ENCODE data around the gene ZNF500.
A peak's percentile ranks its signal among the peaks of the same experiment; 100 is the strongest.

Gene ZNF500

DNA sequence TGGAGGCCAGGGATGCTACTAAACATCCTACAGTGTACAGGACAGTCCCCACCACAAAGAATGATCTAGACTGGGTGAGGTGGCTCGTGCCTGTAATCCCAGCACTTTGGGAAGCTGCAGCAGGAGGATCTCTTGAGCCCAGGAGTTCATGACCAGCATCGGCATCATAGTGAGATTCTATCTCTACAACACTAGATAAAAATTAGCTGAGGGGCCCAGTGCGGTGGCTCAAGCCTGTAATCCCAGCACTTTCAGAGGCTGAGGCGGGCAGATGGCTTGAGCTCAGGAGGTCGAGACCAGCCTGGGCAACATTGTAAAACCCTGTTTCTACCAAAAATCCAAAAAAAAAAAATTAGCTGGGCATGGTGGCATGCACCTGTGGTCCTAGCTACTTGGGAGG is 5.4 kb upstream of the ZNF500 start:
- DNase-seq (ENCODE audit: low read depth) = no peak

GRCh38 chr16:4771646-4772045 is 4.7 kb upstream of the ZNF500 start:
- DNase-seq (ENCODE audit: low read depth) = no peak

GRCh38 chr16:4769306-4769638 is 2.3 kb upstream of the ZNF500 start:
- no peak for DNase-seq (ENCODE audit: low read depth)

DNA sequence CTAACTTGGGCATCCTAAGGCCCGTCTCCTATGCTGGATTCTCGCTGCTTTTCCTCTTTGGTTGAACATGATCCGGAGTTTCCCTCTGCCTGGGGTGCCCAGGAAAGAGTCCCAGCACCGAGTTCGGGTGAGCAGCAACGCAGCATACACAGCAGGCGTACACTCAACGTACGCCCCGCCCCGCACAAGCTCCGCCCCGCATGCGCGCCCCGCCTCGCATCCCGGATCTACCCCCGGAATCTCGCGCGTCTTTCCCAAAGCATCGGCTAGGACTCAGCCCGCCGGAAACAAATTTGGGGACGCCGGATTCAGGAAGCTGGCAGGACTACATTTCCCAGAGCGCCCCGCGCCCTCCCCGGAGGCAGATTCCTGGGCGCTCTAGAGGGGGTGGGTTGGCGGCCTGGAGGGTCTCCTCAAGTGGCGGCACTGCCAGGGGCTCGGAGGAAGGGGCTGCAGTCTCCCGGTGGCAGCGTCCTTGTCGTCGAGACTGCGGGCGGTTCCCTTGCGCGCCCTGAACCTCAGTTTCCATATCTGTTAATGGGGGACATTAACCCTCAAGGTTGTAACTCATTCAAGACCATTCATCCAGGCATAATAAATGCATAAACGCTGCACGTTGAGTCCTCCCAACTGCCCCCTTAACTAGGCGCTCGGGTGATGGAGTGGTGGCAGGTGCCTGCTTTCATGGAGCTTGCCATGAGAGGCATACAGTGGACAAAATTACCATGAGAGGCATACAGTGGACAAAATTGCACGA is 1.8 kb upstream of the ZNF500 start:
- peak; percentile 63 for DNase-seq (ENCODE audit: low read depth)

GRCh38 chr16:4767872-4768548 is 1.0 kb upstream of the ZNF500 start:
- no peak for DNase-seq (ENCODE audit: low read depth)

DNA sequence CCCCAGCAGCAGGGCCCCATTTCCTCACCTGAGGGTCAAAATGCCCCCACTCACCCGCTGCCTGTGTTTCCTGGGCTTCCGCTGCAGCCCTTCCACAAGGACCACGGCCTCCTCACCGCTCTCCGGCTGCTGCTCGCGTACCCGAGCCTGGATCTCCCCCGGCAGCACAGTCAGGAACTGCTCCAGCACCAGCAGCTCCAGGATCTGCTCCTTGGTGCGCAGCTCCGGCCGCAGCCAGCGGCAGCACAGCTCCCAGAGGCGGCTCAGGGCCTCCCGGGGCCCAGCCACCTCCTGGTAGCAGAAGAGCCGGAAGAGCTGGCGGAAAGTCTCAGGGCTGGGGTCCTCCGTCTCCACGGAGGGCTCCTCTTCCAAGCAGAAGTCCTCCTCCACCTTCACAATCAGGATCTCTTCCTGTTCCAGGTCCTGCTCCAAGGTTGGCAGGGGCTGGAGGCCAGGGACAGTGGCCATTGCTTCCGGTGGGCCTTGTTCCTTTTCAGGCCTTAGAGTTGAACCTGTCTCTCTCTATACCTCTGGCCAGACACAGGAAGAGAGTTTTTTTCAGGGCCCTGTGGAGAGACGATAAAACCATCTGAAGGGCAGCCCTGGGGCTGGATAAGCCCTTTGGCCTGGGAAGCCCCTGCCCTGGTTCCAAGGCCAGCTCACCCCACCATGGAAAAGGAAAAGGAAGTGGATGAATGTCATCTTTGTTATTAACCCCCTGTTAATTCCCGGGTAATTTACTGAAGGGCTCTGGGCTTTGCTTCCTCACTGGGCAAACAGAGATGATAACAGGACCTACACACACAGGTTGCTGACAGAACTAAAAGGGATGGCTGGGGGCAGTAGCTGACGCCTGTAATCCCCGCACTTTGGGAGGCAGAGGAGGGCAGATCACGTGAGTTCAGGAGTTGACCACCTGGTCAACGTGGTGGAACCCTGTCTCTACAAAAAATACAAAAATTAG is 1.2 kb downstream of the ZNF500 start:
- no peak for DNase-seq (ENCODE audit: low read depth)

DNA sequence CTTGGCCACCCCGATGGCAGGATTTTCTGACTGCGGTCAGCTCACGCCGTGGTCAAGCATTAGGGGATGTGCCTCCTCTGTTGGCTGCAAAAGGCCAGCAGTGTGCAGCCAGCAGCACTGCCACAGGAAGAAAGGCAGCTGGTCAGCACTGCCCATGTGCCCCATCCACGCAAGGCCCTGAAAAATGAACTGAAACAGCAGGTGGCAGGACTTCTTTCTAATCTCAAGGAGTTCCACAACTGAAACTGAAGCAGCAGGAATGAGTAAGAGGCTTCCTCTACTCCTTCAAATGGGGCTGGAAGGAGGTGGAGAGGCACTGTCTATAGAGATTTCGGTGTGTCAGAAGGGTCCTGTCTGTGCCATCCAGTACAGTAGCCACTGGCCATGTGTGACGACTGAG is 3.2 kb downstream of the ZNF500 start:
- no peak for DNase-seq (ENCODE audit: low read depth)

GRCh38 chr16:4762205-4762604 is 4.8 kb downstream of the ZNF500 start:
- no peak for DNase-seq (ENCODE audit: low read depth)

DNA sequence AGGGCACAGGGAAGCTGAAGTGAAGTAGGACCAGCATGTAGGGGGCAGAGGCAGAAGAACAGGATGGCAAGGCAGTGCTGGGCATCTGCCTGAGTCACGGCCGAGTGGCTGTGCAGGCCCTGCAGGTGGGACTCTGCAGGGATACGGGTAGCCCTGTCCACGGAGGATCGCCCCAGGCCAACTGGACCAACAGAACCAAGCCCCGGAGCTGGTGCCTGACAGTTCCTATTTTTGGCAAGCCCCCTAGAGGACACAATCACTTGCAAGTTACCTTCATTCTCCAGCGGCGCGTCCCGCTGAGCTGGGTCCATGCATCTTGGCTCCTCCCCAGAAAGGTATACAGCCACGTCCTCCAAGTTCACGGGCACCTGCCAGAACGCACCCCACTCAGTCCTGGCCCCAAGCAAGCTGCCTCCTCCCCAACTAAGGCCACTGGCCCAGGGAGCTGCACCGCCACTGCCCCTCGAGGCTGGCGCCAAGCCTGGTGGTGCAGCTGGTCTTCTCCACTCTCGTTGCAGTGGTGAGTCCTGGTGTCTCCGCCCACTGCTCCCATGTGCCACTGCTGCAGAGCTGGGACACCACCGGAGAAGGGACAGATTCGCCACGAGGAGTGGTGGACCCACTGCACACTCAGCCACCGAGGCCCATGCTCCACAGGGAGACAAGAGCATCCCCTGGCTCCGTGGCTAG is 6.6 kb downstream of the ZNF500 start:
- no peak for DNase-seq (ENCODE audit: low read depth)

DNA sequence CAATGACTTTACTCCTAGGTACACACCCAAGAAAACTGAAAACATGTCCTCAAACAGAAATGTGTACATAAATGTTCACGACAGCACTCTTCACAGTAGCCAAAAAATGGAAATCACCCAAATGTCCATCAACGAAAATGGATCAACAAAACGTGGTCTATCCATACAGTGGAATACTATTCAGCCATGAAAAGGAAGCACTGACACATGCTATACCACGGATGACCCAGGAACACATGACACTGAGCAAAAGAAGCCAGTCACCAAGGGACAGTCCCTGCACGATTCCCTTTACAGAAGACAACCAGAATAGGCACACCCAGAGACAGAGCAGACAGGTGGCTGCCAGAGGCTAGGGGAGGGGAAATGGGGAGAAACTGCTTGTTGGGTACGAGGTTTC is 11.3 kb downstream of the ZNF500 start:
- no peak for DNase-seq (ENCODE audit: low read depth)

DNA sequence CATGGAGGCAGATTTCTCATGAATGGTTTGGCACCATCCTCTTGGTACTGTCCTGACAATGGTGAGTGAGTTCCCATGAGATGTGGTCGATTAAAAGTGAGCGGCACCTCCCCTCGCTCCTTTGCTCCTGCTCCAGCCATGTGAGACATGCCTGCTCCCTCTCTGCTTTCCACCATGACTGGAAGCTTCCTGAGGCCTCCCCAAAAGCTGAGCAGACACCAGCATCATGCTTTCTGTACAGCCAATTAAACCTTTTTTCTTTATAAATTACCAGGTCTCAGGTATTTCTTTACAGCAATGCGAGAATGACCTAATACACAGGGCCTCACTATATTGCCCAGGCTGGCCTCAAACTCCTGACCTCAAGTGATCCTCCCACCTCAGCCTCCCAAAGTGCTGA is 12.1 kb downstream of the ZNF500 start:
- no peak for DNase-seq (ENCODE audit: low read depth)

DNA sequence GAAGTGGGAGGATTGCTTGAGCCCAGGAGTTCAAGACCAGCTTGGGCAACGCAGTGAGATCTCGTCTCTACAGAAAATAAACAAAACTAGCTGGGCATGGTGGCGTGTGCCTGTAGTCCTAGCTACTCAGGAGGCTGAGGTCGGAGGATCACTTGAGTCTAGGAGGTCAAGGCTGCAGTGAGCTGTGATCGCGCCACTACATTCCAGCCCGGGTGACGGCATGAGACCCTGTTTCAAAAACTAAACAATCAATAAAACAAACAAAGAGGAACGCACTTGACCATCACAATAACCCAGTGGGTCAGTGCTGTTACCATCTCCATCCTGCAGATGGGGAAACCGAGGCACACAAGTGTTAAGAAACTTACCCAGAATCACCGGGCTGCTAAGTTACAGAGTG is 13.7 kb downstream of the ZNF500 start:
- no peak for DNase-seq (ENCODE audit: low read depth)

GRCh38 chr16:4752351-4753100 is 14.4 kb downstream of the ZNF500 start:
- no peak for DNase-seq (ENCODE audit: low read depth)

DNA sequence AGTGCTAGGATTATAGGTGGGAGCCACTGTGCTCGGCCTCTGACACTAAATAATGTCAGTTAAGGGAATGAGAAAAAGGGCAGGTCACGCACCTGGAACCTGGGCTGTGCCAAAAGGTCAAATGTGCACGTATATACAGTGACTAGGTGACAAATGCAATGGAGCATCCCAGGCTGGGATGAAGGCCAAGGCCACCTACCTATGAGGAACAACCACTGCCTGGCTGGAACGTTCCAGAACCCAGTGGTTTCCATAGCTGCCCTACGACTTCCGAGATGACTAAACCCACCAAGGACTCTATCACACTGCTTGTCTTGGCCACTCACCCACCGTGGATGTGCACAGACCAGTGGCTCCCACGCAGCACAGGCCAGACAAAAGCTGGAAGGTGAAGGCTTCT is 16.1 kb downstream of the ZNF500 start:
- DNase-seq (ENCODE audit: low read depth) = no peak

GRCh38 chr16:4749700-4750257 is 17.2 kb downstream of the ZNF500 start:
- no peak for DNase-seq (ENCODE audit: low read depth)

- no peak for DNase-seq (ENCODE audit: low read depth)
Observed at GRCh38 chr16:4748682-4749411, 18.1 kb downstream of the ZNF500 start.

DNA sequence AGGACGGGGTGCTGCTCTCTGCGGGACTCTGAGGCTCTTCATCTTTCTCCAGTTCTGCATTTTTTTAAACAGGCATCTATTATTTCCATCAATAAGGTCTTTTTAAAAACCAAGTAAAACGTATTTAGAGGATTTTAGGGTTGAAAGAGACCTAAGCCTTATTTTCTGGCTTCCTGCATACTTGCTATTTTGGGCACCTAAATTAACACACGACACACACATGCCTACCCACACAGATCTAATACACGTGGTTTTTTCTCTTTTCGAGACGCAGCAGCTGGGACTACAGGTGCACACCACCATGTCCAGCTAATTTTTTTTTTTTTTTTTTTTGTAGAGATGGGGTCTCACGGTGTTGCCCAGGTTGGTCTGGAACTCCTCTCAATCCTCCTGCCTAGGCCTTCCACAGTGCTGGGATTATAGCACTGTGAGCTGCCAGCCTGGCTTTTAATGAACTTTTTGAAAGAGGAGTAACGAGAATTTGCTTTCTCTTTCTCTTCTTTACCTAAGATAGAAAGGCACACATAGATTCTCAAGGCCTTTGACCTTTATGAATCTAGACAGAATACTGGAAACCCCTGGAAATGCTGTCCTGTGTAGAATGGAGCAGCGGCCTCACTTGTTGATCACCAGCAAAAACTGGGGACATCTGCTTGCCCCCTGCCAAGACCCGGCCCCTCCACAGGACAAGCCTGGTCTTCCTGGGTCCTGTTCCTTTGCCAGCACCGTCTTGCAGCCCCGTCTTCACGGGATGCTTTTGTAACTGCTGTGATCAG is 18.9 kb downstream of the ZNF500 start:
- DNase-seq (ENCODE audit: low read depth) = no peak

DNA sequence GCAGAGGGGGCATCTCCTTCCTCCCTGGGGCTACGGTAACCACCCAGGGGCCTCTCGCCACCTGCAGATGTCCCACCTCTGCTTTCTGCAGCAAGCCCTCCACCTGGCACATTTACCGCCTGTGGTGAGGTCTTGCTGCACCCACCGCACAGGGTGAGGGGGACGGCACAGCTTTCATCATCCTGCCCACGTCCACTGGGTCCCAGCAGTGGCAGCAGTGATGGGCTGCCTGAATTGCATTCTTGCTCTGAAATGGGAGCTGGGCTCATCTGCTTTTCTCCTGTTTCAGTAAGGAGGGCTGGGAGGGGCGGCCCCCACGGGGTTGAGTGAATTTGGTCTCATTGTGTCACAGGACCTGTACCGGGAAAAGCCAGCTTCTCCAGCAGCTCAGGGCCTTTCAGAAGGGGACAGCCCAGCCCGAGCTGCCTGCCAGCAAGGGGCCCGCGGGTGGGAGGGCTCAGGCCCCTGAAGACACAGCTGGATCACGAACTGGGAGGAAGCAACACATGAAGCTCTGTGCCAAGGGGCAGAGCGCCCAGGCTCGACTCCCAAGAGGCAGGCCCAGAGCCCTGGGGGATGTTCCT is 19.9 kb downstream of the ZNF500 start:
- no peak for DNase-seq (ENCODE audit: low read depth)

DNA sequence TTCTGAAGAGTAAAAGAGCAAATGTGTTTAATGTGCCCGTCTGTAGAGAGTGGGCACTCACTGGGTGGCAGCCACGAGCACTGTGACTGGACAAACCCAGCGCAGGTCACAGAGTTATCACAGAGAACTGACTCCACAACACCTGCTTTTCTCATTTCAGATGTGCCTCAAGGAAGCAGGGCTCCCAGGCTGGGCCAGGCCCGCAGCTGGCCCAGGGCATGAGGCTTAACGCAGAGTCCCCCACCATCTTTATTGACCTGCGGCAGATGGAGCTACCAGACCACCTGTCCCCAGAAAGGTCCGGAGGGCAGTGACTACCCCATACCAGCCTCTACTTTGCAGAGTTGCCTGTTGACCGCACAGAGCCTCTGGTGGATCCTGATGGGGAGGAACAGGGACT is 20.7 kb downstream of the ZNF500 start:
- no peak for DNase-seq (ENCODE audit: low read depth)

DNA sequence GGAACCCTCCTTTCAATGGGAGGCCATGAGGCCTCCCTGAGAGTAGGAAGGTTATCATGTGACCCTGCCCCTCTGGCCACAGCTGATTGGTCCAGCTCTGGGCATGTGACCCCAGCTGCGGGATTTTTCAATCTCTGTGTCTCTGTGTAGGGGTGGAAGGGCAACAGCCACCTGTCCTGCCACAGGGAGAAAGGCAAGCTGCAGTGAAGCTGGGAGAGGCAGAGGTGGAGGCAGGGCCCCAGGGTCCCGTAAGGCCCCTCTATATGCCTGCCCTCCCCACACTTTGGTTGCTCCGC is 21.7 kb downstream of the ZNF500 start:
- no peak for DNase-seq (ENCODE audit: low read depth)
